ENCODE data around the gene RPN1. TPM values are rescaled to one million over a fixed set of nuclear protein-coding genes. Genes with fewer than 3 reads are reported as not detected.
A peak's percentile ranks its signal among the peaks of the same experiment; 100 is the strongest.

Gene RPN1
- total RNA-seq, 5 donors from 2014 or later (not counting 1 experiment from before 2014, with no cell fraction given), result 86.1 to 119 (median 100) TPM

DNA sequence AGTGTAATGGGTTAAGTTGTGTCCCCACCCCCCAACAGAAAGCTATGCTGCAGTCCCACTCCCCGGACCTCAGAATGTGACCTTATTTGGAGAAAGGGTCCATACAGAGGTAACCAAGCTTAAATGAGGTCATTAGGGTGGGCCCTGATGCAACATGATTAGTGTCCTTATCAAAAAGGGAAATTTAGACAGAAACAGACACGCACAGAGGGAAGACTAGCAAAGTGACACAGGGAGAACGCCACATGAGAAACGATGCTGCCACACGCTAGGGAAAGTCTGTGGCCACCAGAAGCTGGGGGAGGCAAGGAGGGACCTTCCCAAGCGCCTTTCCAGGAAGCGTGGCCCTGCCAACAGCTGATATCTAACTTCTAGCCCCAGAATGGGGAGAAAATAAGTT is 65.4 kb downstream of the RPN1 start:
- H3K36me3 Mint-ChIP-seq, result no peaks in the 10 kb centered on the region
- POLR2A ChIA-PET, result interaction anchor here in 1 of 2 donors (0.6 kb wide), 1 partner anchor 285 kb away, joined by 3 read pairs; no protein-coding TSS in a partner anchor
- no peak overlapping the region for H3K27ac ChIP-seq (ENCODE audit: low read length)
- H3K4me1 Mint-ChIP-seq, result peaks cover 0 to 13% (median 11%) of the 10 kb centered on the region in 3 donors
- CTCF ChIA-PET, result no interaction called here
- peaks cover 0 to 15% of the 10 kb centered on the region in 2 experiments for H3K27me3 ChIP-seq (replicated peaks in 1 of 2; ENCODE audit: control insufficient read depth in 2 of 2, extremely low read depth in 1 of 2, insufficient read depth in 2 of 2, low read length in 1 of 2)
- no peak overlapping the region for H3K27ac Mint-ChIP-seq
- peaks cover 0 to 5% (median 0%) of the 10 kb centered on the region in 3 donors for H3K9me3 Mint-ChIP-seq
- H3K4me1 ChIP-seq (ENCODE audit: control insufficient read depth in 1 of 2, extremely low read depth in 1 of 2, insufficient read depth in 2 of 2, low read length in 2 of 2), result no peaks in the 10 kb centered on the region
- H3K36me3 ChIP-seq (ENCODE audit: control insufficient read depth in 2 of 2, extremely low read depth in 1 of 2, insufficient read depth in 1 of 2, low read length in 1 of 2), result no peaks in the 10 kb centered on the region
- 85% methylated on average over 2 of the region's 7 CpGs for WGBS (ENCODE audit: insufficient coverage)
- H3K27me3 Mint-ChIP-seq, result peaks cover 0 to 20% of the 10 kb centered on the region in 2 donors
- H3K4me3 Mint-ChIP-seq, result no peak overlapping the region
- ATAC-seq (replicated peaks in 1 of 4) (no peak), DNase-seq (no peak)
- no peak overlapping the region for H3K4me3 ChIP-seq (ENCODE audit: control insufficient read depth in 1 of 2, extremely low read depth in 1 of 2, low read length in 1 of 2)
- H3K9me3 ChIP-seq, result no peaks in the 10 kb centered on the region

DNA sequence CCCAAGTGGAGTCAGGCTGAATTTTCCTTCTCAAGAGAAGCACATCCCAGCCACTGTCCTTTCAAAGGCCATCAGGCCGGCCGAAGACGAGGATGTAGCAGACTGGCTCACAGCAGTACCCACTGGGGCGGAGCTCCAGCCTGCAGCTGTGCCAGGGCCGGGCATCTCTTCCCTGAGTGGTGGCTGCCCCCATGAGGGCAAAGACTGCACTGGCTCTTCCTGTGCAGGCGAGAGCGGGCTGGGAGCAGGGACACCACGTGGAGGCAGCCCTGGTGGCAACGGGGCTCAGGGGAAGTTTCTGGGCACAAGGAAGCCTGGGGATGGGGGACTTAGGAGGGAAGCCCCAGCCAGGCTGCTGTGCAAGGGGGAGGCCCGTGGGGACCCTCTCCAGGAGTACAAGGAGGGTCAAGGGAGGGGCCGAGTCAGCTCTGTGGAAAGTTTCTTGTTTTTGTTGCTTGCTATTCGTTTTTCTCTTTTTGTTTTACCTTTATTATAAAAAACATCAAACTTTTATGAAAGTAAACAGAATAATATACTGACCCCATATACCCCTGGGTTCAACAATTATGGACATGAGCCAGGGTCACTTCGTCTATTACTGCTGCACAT is 66.1 kb downstream of the RPN1 start:
- no peak overlapping the region for H3K4me3 Mint-ChIP-seq
- H3K27me3 Mint-ChIP-seq, result peaks cover 0 to 20% of the 10 kb centered on the region in 2 donors
- WGBS (ENCODE audit: insufficient coverage), result 21% methylated on average over 9 of the region's 13 CpGs
- Histone ChIP-seq H3K27me3 (replicated peaks in 1 of 2; ENCODE audit: control insufficient read depth in 2 of 2, extremely low read depth in 1 of 2, insufficient read depth in 2 of 2, low read length in 1 of 2) (peaks cover 0 to 15% of the 10 kb centered on the region in 2 experiments), H3K36me3 (ENCODE audit: control insufficient read depth in 2 of 2, extremely low read depth in 1 of 2, insufficient read depth in 1 of 2, low read length in 1 of 2) (no peaks in the 10 kb centered on the region), H3K4me3 (ENCODE audit: control insufficient read depth in 1 of 2, extremely low read depth in 1 of 2, low read length in 1 of 2) (no peak overlapping the region), H3K27ac (ENCODE audit: low read length) (no peak overlapping the region), H3K9me3 (no peaks in the 10 kb centered on the region), H3K4me1 (ENCODE audit: control insufficient read depth in 1 of 2, extremely low read depth in 1 of 2, insufficient read depth in 2 of 2, low read length in 2 of 2) (no peaks in the 10 kb centered on the region)
- POLR2A ChIA-PET, result no interaction called here
- ATAC-seq (replicated peaks in 1 of 4), result peak; percentile 37 to 85 (median 54)
- H3K9me3 Mint-ChIP-seq, result no peaks in the 10 kb centered on the region
- H3K4me1 Mint-ChIP-seq, result peaks cover 0 to 12% (median 11%) of the 10 kb centered on the region in 3 donors
- H3K36me3 Mint-ChIP-seq, result no peaks in the 10 kb centered on the region
- H3K27ac Mint-ChIP-seq, result no peak overlapping the region
- CTCF ChIA-PET, result interaction anchor here in 1 of 2 donors (0.6 to 0.7 kb wide), 2 partner anchors 14 to 660 kb away, joined by 3 read pairs; no protein-coding TSS in a partner anchor
- peak in 12 of 35 experiments; percentile 8 to 42 (median 22) for DNase-seq

DNA sequence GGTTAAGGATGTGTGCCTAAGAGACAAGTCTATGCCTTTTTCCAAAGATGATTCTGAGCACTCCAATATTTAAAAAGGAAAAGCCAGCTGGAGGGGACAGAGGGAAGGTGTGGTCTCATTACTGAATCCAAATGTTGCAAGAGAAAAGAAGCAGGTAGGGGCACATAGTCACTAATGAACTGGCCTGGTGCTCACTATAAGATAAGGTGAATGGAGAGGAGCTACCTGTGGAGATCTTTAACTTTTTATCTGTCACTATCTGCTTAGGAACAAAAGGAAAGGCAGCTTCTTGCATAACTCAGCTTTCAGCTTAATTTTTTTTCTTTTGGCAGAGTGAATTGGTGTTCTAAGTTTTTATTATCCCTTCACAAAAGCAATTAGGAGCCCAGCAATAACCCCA is 69.1 kb downstream of the RPN1 start:
- Mint-ChIP-seq H3K36me3 (no peaks in the 10 kb centered on the region), H3K27ac (no peak overlapping the region), H3K27me3 (peaks cover 3 to 25% of the 10 kb centered on the region in 2 donors), H3K4me1 (no peaks in the 10 kb centered on the region), H3K9me3 (no peaks in the 10 kb centered on the region), H3K4me3 (no peak overlapping the region)
- CTCF ChIA-PET, result interaction anchor here in 1 of 2 donors (0.6 kb wide), 1 partner anchor 356 kb away, joined by 6 read pairs; no protein-coding TSS in a partner anchor
- no peaks in the 10 kb centered on the region for H3K36me3 ChIP-seq (ENCODE audit: control insufficient read depth in 2 of 2, extremely low read depth in 1 of 2, insufficient read depth in 1 of 2, low read length in 1 of 2)
- H3K9me3 ChIP-seq, result no peaks in the 10 kb centered on the region
- DNase-seq, result no peak
- ATAC-seq (replicated peaks in 1 of 4), result no peak
- peaks cover 0 to 29% of the 10 kb centered on the region in 2 experiments for H3K27me3 ChIP-seq (replicated peaks in 1 of 2; ENCODE audit: control insufficient read depth in 2 of 2, extremely low read depth in 1 of 2, insufficient read depth in 2 of 2, low read length in 1 of 2)
- no peaks in the 10 kb centered on the region for H3K4me1 ChIP-seq (ENCODE audit: control insufficient read depth in 1 of 2, extremely low read depth in 1 of 2, insufficient read depth in 2 of 2, low read length in 2 of 2)
- H3K4me3 ChIP-seq (ENCODE audit: control insufficient read depth in 1 of 2, extremely low read depth in 1 of 2, low read length in 1 of 2), result no peak overlapping the region
- no peak overlapping the region for H3K27ac ChIP-seq (ENCODE audit: low read length)
- POLR2A ChIA-PET, result no interaction called here

DNA sequence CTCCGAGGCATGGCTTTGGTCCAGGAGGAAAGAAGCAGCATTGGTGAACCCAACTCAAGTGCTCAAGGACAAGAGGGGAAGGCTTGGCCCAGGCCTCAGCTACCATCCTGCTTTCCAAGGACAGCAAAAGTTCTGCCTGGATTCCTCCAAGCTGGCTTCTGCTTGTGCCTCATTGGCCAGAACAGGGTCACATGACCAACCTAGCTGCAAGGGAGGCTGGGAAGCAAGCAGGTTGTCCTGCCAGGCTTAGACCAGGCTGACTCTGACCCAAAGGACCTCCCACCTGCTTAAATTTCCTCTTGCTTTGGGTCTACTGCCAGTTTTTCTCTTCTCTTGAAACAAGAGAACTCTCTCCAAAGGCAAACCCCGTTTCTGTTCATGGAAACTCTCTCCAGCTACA is 70.7 kb downstream of the RPN1 start:
- no peak overlapping the region for H3K4me3 Mint-ChIP-seq
- H3K27me3 ChIP-seq (replicated peaks in 1 of 2; ENCODE audit: control insufficient read depth in 2 of 2, extremely low read depth in 1 of 2, insufficient read depth in 2 of 2, low read length in 1 of 2), result peaks cover 0 to 42% of the 10 kb centered on the region in 2 experiments
- no peak for DNase-seq
- no peak overlapping the region for H3K4me3 ChIP-seq (ENCODE audit: control insufficient read depth in 1 of 2, extremely low read depth in 1 of 2, low read length in 1 of 2)
- ChIA-PET CTCF (interaction anchor here in 1 of 2 donors (0.6 kb wide), 1 partner anchor 56 kb away, joined by 3 read pairs; no protein-coding TSS in a partner anchor), POLR2A (no interaction called here)
- no peaks in the 10 kb centered on the region for H3K36me3 ChIP-seq (ENCODE audit: control insufficient read depth in 2 of 2, extremely low read depth in 1 of 2, insufficient read depth in 1 of 2, low read length in 1 of 2)
- no peaks in the 10 kb centered on the region for H3K36me3 Mint-ChIP-seq
- no peak overlapping the region for H3K27ac ChIP-seq (ENCODE audit: low read length)
- H3K4me1 Mint-ChIP-seq, result no peaks in the 10 kb centered on the region
- no peak overlapping the region for H3K27ac Mint-ChIP-seq
- no peaks in the 10 kb centered on the region for H3K9me3 ChIP-seq
- peaks cover 3 to 29% of the 10 kb centered on the region in 2 donors for H3K27me3 Mint-ChIP-seq
- WGBS (ENCODE audit: insufficient coverage), result 100% methylated on average over 1 of the region's 2 CpGs
- no peak for ATAC-seq (replicated peaks in 1 of 4)
- H3K9me3 Mint-ChIP-seq, result no peaks in the 10 kb centered on the region
- H3K4me1 ChIP-seq (ENCODE audit: control insufficient read depth in 1 of 2, extremely low read depth in 1 of 2, insufficient read depth in 2 of 2, low read length in 2 of 2), result no peaks in the 10 kb centered on the region

DNA sequence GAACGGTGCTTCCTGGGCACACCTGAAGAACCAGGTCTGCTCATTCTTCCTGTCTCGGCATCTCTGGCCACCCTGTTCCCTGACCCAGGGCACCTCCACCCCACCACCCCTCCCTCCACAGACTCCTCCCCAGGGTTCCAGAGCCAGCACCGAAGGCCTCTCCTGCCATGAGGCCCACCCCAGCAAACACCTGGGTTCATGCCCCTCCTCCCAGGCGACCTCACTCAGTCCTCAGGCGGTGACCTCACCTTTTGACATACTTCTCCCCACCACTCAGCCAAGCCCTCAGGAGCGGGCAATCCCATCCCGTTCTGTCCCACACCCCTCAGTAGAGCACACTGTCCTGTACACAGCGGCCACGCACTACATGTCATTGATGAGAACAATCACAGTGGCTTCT is 72.3 kb downstream of the RPN1 start:
- Mint-ChIP-seq H3K4me1 (peaks cover 3 to 4% (median 3%) of the 10 kb centered on the region in 3 donors), H3K27ac (no peak overlapping the region), H3K9me3 (no peaks in the 10 kb centered on the region), H3K36me3 (no peaks in the 10 kb centered on the region), H3K27me3 (peaks cover 10 to 38% of the 10 kb centered on the region in 2 donors), H3K4me3 (no peak overlapping the region)
- CTCF ChIA-PET, result no interaction called here
- POLR2A ChIA-PET, result interaction anchor here in 1 of 2 donors (0.6 kb wide), 1 partner anchor 32 kb away, joined by 3 read pairs; no protein-coding TSS in a partner anchor
- Histone ChIP-seq H3K9me3 (no peaks in the 10 kb centered on the region), H3K4me3 (ENCODE audit: control insufficient read depth in 1 of 2, extremely low read depth in 1 of 2, low read length in 1 of 2) (no peak overlapping the region), H3K4me1 (ENCODE audit: control insufficient read depth in 1 of 2, extremely low read depth in 1 of 2, insufficient read depth in 2 of 2, low read length in 2 of 2) (peaks cover 2 to 8% of the 10 kb centered on the region in 2 experiments), H3K36me3 (ENCODE audit: control insufficient read depth in 2 of 2, extremely low read depth in 1 of 2, insufficient read depth in 1 of 2, low read length in 1 of 2) (no peaks in the 10 kb centered on the region), H3K27ac (ENCODE audit: low read length) (no peak overlapping the region), H3K27me3 (replicated peaks in 1 of 2; ENCODE audit: control insufficient read depth in 2 of 2, extremely low read depth in 1 of 2, insufficient read depth in 2 of 2, low read length in 1 of 2) (peaks cover 0 to 48% of the 10 kb centered on the region in 2 experiments)
- ATAC-seq (replicated peaks in 1 of 4), result no peak
- no peak for DNase-seq
- 90% methylated on average over 6 of the region's 9 CpGs for WGBS (ENCODE audit: insufficient coverage)

DNA sequence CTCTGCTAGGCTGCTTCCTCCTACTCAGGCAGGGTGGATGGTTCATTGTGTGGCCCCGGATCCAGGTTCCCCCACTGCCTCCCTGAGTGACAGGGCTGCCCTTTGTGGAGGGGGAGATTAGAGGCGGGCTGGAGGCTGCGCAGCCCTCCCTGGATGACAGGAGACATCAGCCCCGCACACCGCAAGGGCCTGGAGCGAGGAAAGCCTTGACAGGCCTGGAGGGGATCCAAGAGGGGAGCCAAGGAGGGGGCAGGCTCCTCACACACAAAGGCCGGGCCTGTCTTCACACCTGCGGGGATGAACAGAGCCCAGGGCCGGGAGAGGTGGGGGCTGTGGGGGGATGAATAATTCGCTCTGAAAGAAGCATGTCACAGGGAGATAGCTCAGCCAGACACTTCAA is 72.9 kb downstream of the RPN1 start:
- H3K27me3 Mint-ChIP-seq, result peaks cover 11 to 34% of the 10 kb centered on the region in 2 donors
- H3K4me1 Mint-ChIP-seq, result peaks cover 8 to 10% (median 10%) of the 10 kb centered on the region in 3 donors
- DNase-seq, result no peak
- POLR2A ChIA-PET, result no interaction called here
- 79% methylated on average over 5 of the region's 10 CpGs for WGBS (ENCODE audit: insufficient coverage)
- ATAC-seq (replicated peaks in 1 of 4), result no peak
- CTCF ChIA-PET, result no interaction called here
- H3K4me3 ChIP-seq (ENCODE audit: control insufficient read depth in 1 of 2, extremely low read depth in 1 of 2, low read length in 1 of 2), result no peak overlapping the region
- H3K36me3 ChIP-seq (ENCODE audit: control insufficient read depth in 2 of 2, extremely low read depth in 1 of 2, insufficient read depth in 1 of 2, low read length in 1 of 2), result no peaks in the 10 kb centered on the region
- peaks cover 0 to 51% of the 10 kb centered on the region in 2 experiments for H3K27me3 ChIP-seq (replicated peaks in 1 of 2; ENCODE audit: control insufficient read depth in 2 of 2, extremely low read depth in 1 of 2, insufficient read depth in 2 of 2, low read length in 1 of 2)
- no peaks in the 10 kb centered on the region for H3K9me3 ChIP-seq
- H3K27ac Mint-ChIP-seq, result no peak overlapping the region
- H3K4me3 Mint-ChIP-seq, result no peak overlapping the region
- H3K27ac ChIP-seq (ENCODE audit: low read length), result no peak overlapping the region
- H3K4me1 ChIP-seq (ENCODE audit: control insufficient read depth in 1 of 2, extremely low read depth in 1 of 2, insufficient read depth in 2 of 2, low read length in 2 of 2), result peaks cover 8 to 14% of the 10 kb centered on the region in 2 experiments
- H3K9me3 Mint-ChIP-seq, result no peaks in the 10 kb centered on the region
- H3K36me3 Mint-ChIP-seq, result no peaks in the 10 kb centered on the region
